HEK293T (cell line): ENCODE results near the gene CBLB.

Experiments used
- ARNT ChIP-seq: fragments of 450-650 bp; IDR thresholded peaks from 2 replicates; pipeline ENCODE4 v1.6.1; 2017; ENCODE audit warnings: mild to moderate bottlenecking
- BHLHE40 ChIP-seq: fragments of 450-650 bp; IDR thresholded peaks from 2 replicates; pipeline ENCODE4 v1.6.1; 2016; ENCODE audit warnings: mild to moderate bottlenecking, moderate library complexity, borderline replicate concordance
- CTBP1 ChIP-seq: fragments of 450-650 bp; IDR thresholded peaks from 2 replicates; pipeline ENCODE4 v1.6.1; 2016; ENCODE audit warnings: borderline replicate concordance
- ELF4 ChIP-seq: fragments of 450-650 bp; IDR thresholded peaks from 2 replicates; pipeline ENCODE4 v1.6.1; 2017; ENCODE audit warnings: antibody characterized with exemption
- FOXA1 ChIP-seq: fragments of 450-650 bp; IDR thresholded peaks from 2 replicates; pipeline ENCODE4 v1.6.1; 2016; ENCODE audit warnings: mild to moderate bottlenecking
- FOXK2 ChIP-seq: fragments of 450-650 bp; IDR thresholded peaks from 2 replicates; pipeline ENCODE4 v1.6.1; 2016; ENCODE audit warnings: mild to moderate bottlenecking
- FOXM1 ChIP-seq: fragments of 450-650 bp; IDR thresholded peaks from 2 replicates; pipeline ENCODE4 v1.6.1; 2017; ENCODE audit warnings: mild to moderate bottlenecking, borderline replicate concordance
- L3MBTL2 ChIP-seq: fragments of 450-650 bp; conservative IDR thresholded peaks from 2 replicates; pipeline ENCODE4 v1.6.1; 2016; ENCODE audit warnings: mild to moderate bottlenecking
- LEF1 ChIP-seq: fragments of 450-650 bp; IDR thresholded peaks from 2 replicates; pipeline ENCODE4 v1.6.1; 2017; ENCODE audit warnings: mild to moderate bottlenecking, borderline replicate concordance
- NFRKB ChIP-seq: fragments of 450-650 bp; IDR thresholded peaks from 2 replicates; pipeline ENCODE4 v1.6.1; 2016; ENCODE audit warnings: mild to moderate bottlenecking, moderate library complexity
- SP1 ChIP-seq: fragments of 450-650 bp; IDR thresholded peaks from 2 replicates; pipeline ENCODE4 v1.6.1; 2017
- SUZ12 ChIP-seq: fragments of 450-650 bp; IDR thresholded peaks from 2 replicates; pipeline ENCODE4 v1.6.1; 2016; ENCODE audit warnings: mild to moderate bottlenecking
- TARDBP ChIP-seq: fragments of 450-650 bp; IDR thresholded peaks from 2 replicates; pipeline ENCODE4 v1.6.1; 2016
- ZNF384 ChIP-seq: fragments of 450-650 bp; IDR thresholded peaks from 2 replicates; pipeline ENCODE4 v1.6.1; 2016

DNA sequence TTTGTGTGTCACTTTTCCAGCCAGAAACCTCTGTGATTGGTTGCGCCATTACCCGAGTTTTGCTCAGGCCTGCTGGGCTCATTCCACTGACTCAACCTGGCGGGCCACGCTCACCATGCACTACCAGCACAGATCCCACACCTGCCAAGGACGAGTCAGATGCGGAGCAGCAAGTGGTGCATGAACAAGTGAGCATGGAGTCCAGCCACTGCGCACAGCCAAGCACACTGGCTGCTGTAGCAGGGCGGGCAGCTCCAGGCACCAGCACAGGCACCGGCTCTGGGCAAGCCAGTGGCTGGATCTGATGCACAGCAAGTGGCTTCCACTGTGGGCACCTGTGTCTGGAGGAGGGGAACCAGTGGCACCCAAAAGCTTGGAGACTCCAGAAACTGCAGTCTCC, 110.4 kb downstream of the CBLB start:
- no peak for TF ChIP-seq LEF1
- TF ChIP-seq TARDBP: no peak
- no peak for TF ChIP-seq BHLHE40
- no peak for TF ChIP-seq L3MBTL2
- TF ChIP-seq SP1: no peak
- no peak for TF ChIP-seq ZNF384
- TF ChIP-seq ARNT: no peak
- no peak for TF ChIP-seq FOXM1
- TF ChIP-seq SUZ12: no peak
- no peak for TF ChIP-seq FOXK2
- TF ChIP-seq CTBP1: no peak
- no peak for TF ChIP-seq ELF4
- no peak for TF ChIP-seq FOXA1
- no peak for TF ChIP-seq NFRKB
